HepG2 (cell line): ENCODE data around the gene PYCR2. TPM values are rescaled to one million over a fixed set of nuclear protein-coding genes. Genes with fewer than 3 reads are reported as not detected.
"Not testable (repeated sequence)": the region's sequence is repeated elsewhere in the genome, so short reads cannot be mapped to it uniquely, and the experiment has no call there.

Experiments
- ATAC-seq: fragments of 200-7000 bp; cut with Tn5 transposase; 3 replicates; pipeline ENCODE4 v1.9.1; 2020; ENCODE audit warnings: mild to moderate bottlenecking, moderate library complexity
- BruUV-seq: library from RNA; stranded (reverse); fragments of 400-500 nt; replicated peaks from 2 replicates; lab custom pipeline; 2021; lab: Mats Ljungman, UMichigan
- CTCF ChIA-PET: fragments of 300-600 bp; formaldehyde crosslinking; extraction: SDS; loops from one replicate; lab custom pipeline; 2021; ENCODE audit warnings: low total read pairs, inconsistent platforms, low intra/inter-chr PET ratio; lab: Yijun Ruan, JAX
- POLR2A ChIA-PET: fragments of 350-600 bp; sonication (Branson Sonifier 250); formaldehyde crosslinking; loops from one replicate; lab custom pipeline; 2020; ENCODE audit warnings: antibody characterized with exemption, inconsistent platforms; lab: Yijun Ruan, JAX
- DNase-seq: peaks from one replicate; pipeline ENCODE4 v3.0.0-alpha.2; 2015; ENCODE audit warnings: low spot score
- FAIRE-seq: peaks from 3 replicates; lab custom pipeline; 2011; peaks lifted over from hg19 to GRCh38; lab: Jason Lieb, UNC
- H2AFZ ChIP-seq: one replicate; pipeline ENCODE4 v1.6.1; 2011; ENCODE audit warnings: low read length, inconsistent platforms
- H3K27ac ChIP-seq: fragments of 300-600 bp; 3 replicates; pipeline ENCODE4 v1.8.0; 2011; ENCODE audit warnings: mixed run types, mild to moderate bottlenecking, mixed read lengths, low read length, inconsistent platforms; ENCODE audit not compliant: insufficient read depth; ENCODE audit errors: extremely low read length
- H3K27me3 ChIP-seq, 2 experiments: fragments of 200-600 bp in 1 of 2; 2 replicates in 1 of 2; 3 replicates in 1 of 2; pipeline versions ENCODE4 v1.6.0 to v1.8.0; 2011; ENCODE audit warnings: low read length in 2 of 2, mild to moderate bottlenecking in 2 of 2, moderate library complexity in 2 of 2, inconsistent platforms in 1 of 2; ENCODE audit not compliant: insufficient read depth in 2 of 2, control insufficient read depth in 1 of 2
- H3K36me3 ChIP-seq, 2 experiments: fragments of 200-600 bp in 1 of 2; replicated peaks in 1 of 2; 2 replicates in 1 of 2; 3 replicates in 1 of 2; pipeline versions ENCODE4 v1.5.1 to v1.8.0; 2011; ENCODE audit warnings: low read length in 2 of 2, inconsistent platforms in 1 of 2; ENCODE audit not compliant: insufficient read depth in 2 of 2, control insufficient read depth in 1 of 2
- H3K4me1 ChIP-seq: 2 replicates; pipeline ENCODE4 v1.5.1; 2012; ENCODE audit warnings: low read length, inconsistent platforms; ENCODE audit not compliant: insufficient read depth
- H3K4me2 ChIP-seq: 2 replicates; pipeline ENCODE4 v1.6.0; 2011; ENCODE audit warnings: low read depth, low read length, inconsistent platforms
- H3K4me3 ChIP-seq, 3 experiments: fragments of 200-600 bp in 1 of 3; sonication (generic), shearing (Covaris generic) in 1 of 3; replicated peaks in 1 of 3; 2 replicates each; pipeline ENCODE4 v1.5.1; 2011 to 2016; ENCODE audit warnings: low read length in 3 of 3, inconsistent platforms in 2 of 3, low read depth in 2 of 3, mild to moderate bottlenecking in 2 of 3, control low read depth in 1 of 3, mixed read lengths in 1 of 3; ENCODE audit not compliant: insufficient read depth in 1 of 3
- H3K79me2 ChIP-seq: one replicate; pipeline ENCODE4 v1.6.1; 2011; ENCODE audit warnings: low read length, inconsistent platforms; ENCODE audit not compliant: insufficient read depth
- H3K9ac ChIP-seq: 2 replicates; pipeline ENCODE4 v1.6.0; 2011; ENCODE audit warnings: mild to moderate bottlenecking, low read depth, low read length, inconsistent platforms; ENCODE audit not compliant: insufficient read depth
- H3K9me3 ChIP-seq: 2 replicates; pipeline ENCODE4 v1.5.1; 2012; ENCODE audit warnings: mild to moderate bottlenecking, low read length
- H4K20me1 ChIP-seq: 2 replicates; pipeline ENCODE4 v1.6.0; 2011; ENCODE audit warnings: inconsistent platforms, mild to moderate bottlenecking, low read length, moderate library complexity; ENCODE audit not compliant: insufficient read depth
- DPF2 ChIP-seq: sonication (generic); formaldehyde crosslinking; IDR thresholded peaks from 2 replicates; pipeline ENCODE4 v1.4.0; 2020; ENCODE audit warnings: mild to moderate bottlenecking, low read depth, missing genetic modification reagents, borderline replicate concordance
- KLF16 ChIP-seq, 2 experiments: sonication (generic) in 1 of 2; formaldehyde crosslinking in 1 of 2; IDR thresholded peaks; 2 replicates each; pipeline versions ENCODE4 v1.6.1 to v1.8.0; 2016 to 2023; ENCODE audit warnings: missing genetic modification reagents in 2 of 2, missing compliant biosample characterization in 1 of 2
- RARA ChIP-seq: IDR thresholded peaks from 2 replicates; pipeline ENCODE4 v1.6.1; 2016; ENCODE audit warnings: missing genetic modification reagents, missing compliant biosample characterization
- SMAD9 ChIP-seq: sonication (generic); formaldehyde crosslinking; IDR thresholded peaks from 2 replicates; pipeline ENCODE4 v1.5.1; 2020; ENCODE audit warnings: mild to moderate bottlenecking, missing genetic modification reagents
- SP5 ChIP-seq: IDR thresholded peaks from 2 replicates; pipeline ENCODE4 v1.6.1; 2016; ENCODE audit warnings: low read depth, borderline replicate concordance
- SSRP1 ChIP-seq: IDR thresholded peaks from 2 replicates; pipeline ENCODE4 v1.6.1; 2016; ENCODE audit warnings: control low read depth
- ZKSCAN1 ChIP-seq: fragments of 150-350 bp; IDR thresholded peaks from 2 replicates; pipeline ENCODE4 v1.6.1; 2014; ENCODE audit warnings: low read length
- ZNF143 ChIP-seq: sonication (generic); formaldehyde crosslinking; IDR thresholded peaks from 2 replicates; pipeline ENCODE4 v1.4.0; 2020; ENCODE audit warnings: missing genetic modification reagents
- ZNF382 ChIP-seq: sonication (generic); formaldehyde crosslinking; IDR thresholded peaks from 2 replicates; pipeline ENCODE4 v1.5.0; 2020; ENCODE audit warnings: missing genetic modification reagents, mild to moderate bottlenecking, borderline replicate concordance
- ZNF446 ChIP-seq: sonication (generic); formaldehyde crosslinking; IDR thresholded peaks from 2 replicates; pipeline ENCODE4 v1.5.0; 2020; ENCODE audit warnings: mild to moderate bottlenecking, missing genetic modification reagents
- ZNF558 ChIP-seq: sonication (generic); formaldehyde crosslinking; IDR thresholded peaks from 2 replicates; pipeline ENCODE4 v1.9.0; 2022; ENCODE audit warnings: mild to moderate bottlenecking, missing genetic modification reagents, borderline replicate concordance
- ZNF703 ChIP-seq: sonication (generic); formaldehyde crosslinking; IDR thresholded peaks from 2 replicates; pipeline ENCODE4 v1.5.1; 2020; ENCODE audit warnings: missing genetic modification reagents, mild to moderate bottlenecking, moderate library complexity, borderline replicate concordance
- ZSCAN12 ChIP-seq: sonication (generic); formaldehyde crosslinking; IDR thresholded peaks from 2 replicates; pipeline ENCODE4 v1.9.0; 2021; ENCODE audit warnings: mild to moderate bottlenecking, missing genetic modification reagents
- ZSCAN25 ChIP-seq: sonication (generic); formaldehyde crosslinking; IDR thresholded peaks from 2 replicates; pipeline ENCODE4 v1.8.0; 2022; ENCODE audit warnings: mild to moderate bottlenecking, missing genetic modification reagents
- WGBS: methylation state at CpG from one replicate; pipeline ENCODE4 v1.1.6; 2017; ENCODE audit warnings: low lambda C conversion rate; 5-methylcytosine and 5-hydroxymethylcytosine counted together
- in situ Hi-C: cut with HindIII; loops from 2 replicates; pipeline ENCODE4 v1.10.0; 2017; ENCODE audit warnings: low pct_unique_long_range_greater_than_20kb; ENCODE audit not compliant: extremely low pct_ligation_motif_present
- intact Hi-C: fragments of 100-400 bp; cut with micrococcal nuclease; formaldehyde crosslinking; loops from one replicate; pipeline ENCODE4 v1.10.0; 2022; ENCODE audit not compliant: unreplicated experiment
- polyA plus RNA-seq, 8 experiments: library from polyadenylated mRNA; depleted of rRNA in 3 of 8; stranded (reverse) in 7 of 8; unstranded in 1 of 8; fragments of >200 nt; fragmentation: Illumina TruSeq in 4 of 8; extraction: Trizol in 4 of 8; gene quantifications; 2 replicates each; pipeline versions ENCODE4 v1.2.1 to v1.2.3, GENCODE V29; 2011 to 2016; ENCODE audit warnings: low read depth in 4 of 8, missing spikeins in 1 of 8, mixed read lengths in 1 of 8; ENCODE audit not compliant: insufficient read depth in 1 of 8
- total RNA-seq, 5 experiments: library from RNA; depleted of rRNA; stranded (reverse); fragments of >200 nt; fragmentation: Illumina TruSeq; extraction: Trizol; gene quantifications; 2 replicates each; pipeline ENCODE4 v1.2.3, GENCODE V29; 2016; ENCODE audit warnings: low read depth in 1 of 5
- TF ChIP-seq, protein P1 (sequence below), 2 experiments: sonication (generic) in 1 of 2; formaldehyde crosslinking in 1 of 2; IDR thresholded peaks; 2 replicates each; pipeline versions ENCODE4 v1.6.1 to v1.9.0; 2014 to 2022; ENCODE audit warnings: antibody characterized with exemption in 1 of 2, borderline replicate concordance in 1 of 2, inconsistent platforms in 1 of 2, low read depth in 1 of 2, missing genetic modification reagents in 1 of 2

Gene PYCR2
- total and polyA plus RNA-seq, 2 of the 13 experiments (the other 11 are each of a cell fraction or from before 2014, with no cell fraction given) = 47.2 to 47.8 TPM

DNA sequence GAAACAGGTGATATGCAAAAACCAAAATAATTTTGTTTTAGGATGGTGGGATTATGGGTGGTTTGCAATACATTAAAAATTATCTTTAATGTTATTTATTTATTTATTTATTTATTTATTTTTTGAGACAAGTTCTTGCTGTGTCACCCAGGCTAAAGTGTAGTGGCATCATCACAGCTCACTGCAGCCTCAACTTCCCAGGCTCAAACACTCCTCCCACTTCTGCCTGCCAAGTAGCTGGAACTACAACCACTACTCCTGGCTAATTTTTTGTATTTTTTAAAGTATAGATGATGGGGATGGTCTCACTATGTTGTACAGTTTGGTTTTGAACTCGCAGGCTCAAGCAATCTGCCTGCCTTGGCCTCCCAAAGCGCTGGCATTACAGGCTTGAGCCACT, 6.5 kb upstream of the PYCR2 start:
- Histone ChIP-seq H3K27me3 (no peaks in the 10 kb centered on the region; a peak in 1 of 5 replicates), H3K4me2 (no peak overlapping the region), H3K36me3 (no peaks in the 10 kb centered on the region), H3K27ac (no peak overlapping the region), H3K4me3 (no peak overlapping the region), H3K79me2 (no peaks in the 10 kb centered on the region), H3K9me3 (no peaks in the 10 kb centered on the region), H4K20me1 (no peaks in the 10 kb centered on the region), H2AFZ (no peak overlapping the region), H3K4me1 (no peaks in the 10 kb centered on the region), H3K9ac (no peak overlapping the region)
- in situ Hi-C loops = no loop called here
- WGBS = 25% methylated on average over 2 of the region's 2 CpGs
- CTCF ChIA-PET = no interaction called here
- ATAC-seq = no peak
- intact Hi-C loops = no loop called here
- FAIRE-seq = no peak
- TF ChIP-seq ZNF703 (no peak), ZNF446 (CRISPR knock-in tag) (no peak), ZNF382 (CRISPR knock-in tag) (no peak), KLF16 (CRISPR knock-in tag; IDR thresholded peaks at IDR 0.05) (no peak), SMAD9 (CRISPR knock-in tag) (no peak), ZSCAN25 (no peak), SSRP1 (CRISPR knock-in tag) (no peak), SP5 (CRISPR knock-in tag) (no peak), ZNF558 (CRISPR knock-in tag) (no peak), ZKSCAN1 (no peak), RARA (no peak), DPF2 (no peak), ZSCAN12 (CRISPR knock-in tag) (no peak), ZNF143 (CRISPR knock-in tag) (no peak)
- TF ChIP-seq, protein P1, sequence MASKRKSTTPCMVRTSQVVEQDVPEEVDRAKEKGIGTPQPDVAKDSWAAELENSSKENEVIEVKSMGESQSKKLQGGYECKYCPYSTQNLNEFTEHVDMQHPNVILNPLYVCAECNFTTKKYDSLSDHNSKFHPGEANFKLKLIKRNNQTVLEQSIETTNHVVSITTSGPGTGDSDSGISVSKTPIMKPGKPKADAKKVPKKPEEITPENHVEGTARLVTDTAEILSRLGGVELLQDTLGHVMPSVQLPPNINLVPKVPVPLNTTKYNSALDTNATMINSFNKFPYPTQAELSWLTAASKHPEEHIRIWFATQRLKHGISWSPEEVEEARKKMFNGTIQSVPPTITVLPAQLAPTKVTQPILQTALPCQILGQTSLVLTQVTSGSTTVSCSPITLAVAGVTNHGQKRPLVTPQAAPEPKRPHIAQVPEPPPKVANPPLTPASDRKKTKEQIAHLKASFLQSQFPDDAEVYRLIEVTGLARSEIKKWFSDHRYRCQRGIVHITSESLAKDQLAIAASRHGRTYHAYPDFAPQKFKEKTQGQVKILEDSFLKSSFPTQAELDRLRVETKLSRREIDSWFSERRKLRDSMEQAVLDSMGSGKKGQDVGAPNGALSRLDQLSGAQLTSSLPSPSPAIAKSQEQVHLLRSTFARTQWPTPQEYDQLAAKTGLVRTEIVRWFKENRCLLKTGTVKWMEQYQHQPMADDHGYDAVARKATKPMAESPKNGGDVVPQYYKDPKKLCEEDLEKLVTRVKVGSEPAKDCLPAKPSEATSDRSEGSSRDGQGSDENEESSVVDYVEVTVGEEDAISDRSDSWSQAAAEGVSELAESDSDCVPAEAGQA (IDR thresholded peaks at IDR 0.05; ENCODE audit: low read depth) = no peak
- TF ChIP-seq, protein P1 (CRISPR knock-in tag; IDR thresholded peaks at IDR 0.05; ENCODE audit: borderline replicate concordance) = no peak
- POLR2A ChIA-PET = no interaction called here
- no peak for DNase-seq
- no TSS peak for BruUV-seq

DNA sequence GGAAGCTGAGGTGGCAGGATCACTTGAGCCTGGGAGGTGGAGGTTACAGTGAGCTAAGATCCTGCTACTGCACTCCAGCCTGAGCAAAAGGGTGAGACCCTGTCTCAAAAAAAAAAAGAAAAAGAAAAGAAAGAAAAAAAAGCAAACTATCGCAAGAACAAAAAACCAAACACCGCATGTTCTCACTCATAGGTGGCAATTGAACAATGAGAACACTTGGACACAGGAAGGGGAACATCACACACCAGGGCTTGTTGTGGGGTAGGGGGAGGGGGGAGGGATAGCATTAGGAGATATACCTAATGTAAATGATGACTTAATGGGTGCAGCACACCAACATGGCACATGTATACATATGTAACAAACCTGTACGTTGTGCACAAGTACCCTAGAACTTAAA, 5.4 kb upstream of the PYCR2 start:
- intact Hi-C loops = loop anchor here (10.0 kb wide), 1 partner anchor 105 kb away; no protein-coding TSS in a partner anchor
- H3K4me2 ChIP-seq, in situ Hi-C loops, BruUV-seq, H4K20me1 ChIP-seq, DNase-seq, FAIRE-seq, ATAC-seq, H3K4me1 ChIP-seq, POLR2A ChIA-PET, H3K9ac ChIP-seq, CTCF ChIA-PET, H3K27ac ChIP-seq, H3K9me3 ChIP-seq, H3K79me2 ChIP-seq, H3K27me3 ChIP-seq, H3K36me3 ChIP-seq, H3K4me3 ChIP-seq, H2AFZ ChIP-seq: not testable (repeated sequence)
- 92% methylated on average over 3 of the region's 3 CpGs for WGBS
